Spleen (tissue), 11 donors: ENCODE measurements around the gene POLRMT. TPM values are rescaled to one million over a fixed set of nuclear protein-coding genes. Genes with fewer than 3 reads are reported as not detected.

Source experiments
- DNase-seq: peaks from one replicate; pipeline ENCODE4 v3.0.0-alpha.2; 2020
- H3K27ac ChIP-seq, 8 donors: fragments of 200-600 bp; sonication (generic) in 7 of 8; 1 replicate in 4 of 8; 2 replicates in 4 of 8; pipeline versions ENCODE4 v1.5.0 to v1.8.0; 2016 to 2021; ENCODE audit warnings: inconsistent platforms in 4 of 8, mild to moderate bottlenecking in 4 of 8, moderate library complexity in 1 of 8
- H3K27me3 ChIP-seq, 7 donors: fragments of 200-600 bp; sonication (generic) in 6 of 7; replicated peaks in 1 of 7; 1 replicate in 4 of 7; 2 replicates in 3 of 7; pipeline versions ENCODE4 v1.5.0 to v1.8.0; 2016 to 2021; ENCODE audit warnings: inconsistent platforms in 3 of 7, mild to moderate bottlenecking in 1 of 7
- H3K36me3 ChIP-seq, 6 donors: fragments of 200-600 bp; sonication (generic) in 5 of 6; 1 replicate in 4 of 6; 2 replicates in 2 of 6; pipeline versions ENCODE4 v1.5.0 to v1.8.0; 2016 to 2021; ENCODE audit warnings: inconsistent platforms in 2 of 6
- H3K4me1 ChIP-seq, 6 donors: fragments of 200-600 bp; sonication (generic) in 5 of 6; 1 replicate in 3 of 6; 2 replicates in 3 of 6; pipeline versions ENCODE4 v1.5.0 to v1.8.0; 2016 to 2021; ENCODE audit warnings: inconsistent platforms in 3 of 6
- H3K4me3 ChIP-seq, 8 donors: fragments of 200-600 bp; sonication (generic) in 7 of 8; 1 replicate in 4 of 8; 2 replicates in 4 of 8; pipeline versions ENCODE4 v1.5.0 to v1.8.0; 2016 to 2021; ENCODE audit warnings: inconsistent platforms in 4 of 8, mild to moderate bottlenecking in 4 of 8, moderate library complexity in 2 of 8
- H3K9me3 ChIP-seq, 8 donors: fragments of 200-600 bp; sonication (generic) in 7 of 8; 1 replicate in 4 of 8; 2 replicates in 4 of 8; pipeline versions ENCODE4 v1.5.0 to v1.8.0; 2016 to 2021; ENCODE audit warnings: inconsistent platforms in 4 of 8
- CTCF ChIP-seq, 11 experiments: fragments of 200-600 bp in 7 of 11; fragments of 450-650 bp in 4 of 11; sonication (generic) in 4 of 11; IDR thresholded peaks in 8 of 11; conservative IDR thresholded peaks in 3 of 11; 1 replicate in 7 of 11; 2 replicates in 4 of 11; pipeline versions ENCODE4 v1.4.0 to v1.8.0; 2016 to 2021; ENCODE audit warnings: antibody characterized with exemption in 11 of 11, inconsistent platforms in 4 of 11, mild to moderate bottlenecking in 1 of 11
- POLR2A ChIP-seq, 3 donors: fragments of 450-650 bp; IDR thresholded peaks; one replicate each; pipeline ENCODE4 v1.5.1; 2017; ENCODE audit warnings: antibody characterized with exemption in 3 of 3, mild to moderate bottlenecking in 1 of 3
- POLR2AphosphoS5 ChIP-seq, 3 donors: sonication (generic); formaldehyde crosslinking; IDR thresholded peaks; one replicate each; pipeline ENCODE4 v1.5.1; 2017; ENCODE audit warnings: antibody characterized with exemption in 3 of 3
- WGBS, 5 donors: extraction: QIAGEN DNeasy Blood & Tissue Kit in 3 of 5; methylation state at CpG; one replicate each; pipeline versions ENCODE4 v1.1.5 to v1.1.7; 2013 to 2018; 5-methylcytosine and 5-hydroxymethylcytosine counted together
- intact Hi-C: fragments of 100-400 bp; cut with DNase I; formaldehyde crosslinking; loops from one replicate; pipeline ENCODE4 v1.15.0; 2023; ENCODE audit warnings: low total_unique reads
- polyA plus RNA-seq, 3 donors: library from polyadenylated mRNA; stranded (reverse); fragments of 200-250 nt; gene quantifications; one replicate each; pipeline ENCODE4 v1.2.1, GENCODE V29; 2013
- total RNA-seq, 7 donors: library from RNA; depleted of rRNA in 3 of 7; stranded (reverse); fragments of >200 nt in 3 of 7; fragmentation: NEBNext Ultra II Directional in 4 of 7; extraction: Animal tissue kit (Norgen Biotek cat#: 25700) in 4 of 7; gene quantifications; one replicate each; pipeline versions ENCODE4 v1.1.0 to v1.2.1, GENCODE V29; 2016 to 2021
- donor health status: healthy with polysubstance abuse.
- donor health status: DM: no; HTN: no; CAD: no; lungs with moderate emphysema.
- donor health status: DM: no; HTN: no; CAD: no.
- donor health status: Bipolar disorder and iron deficiency.
- donor health status: healthy.
- donor health status: DM: no; HTN: no; CAD: no.
- donor health status: DM: yes; HTN: yes; CAD: no.

POLRMT gene
- total and polyA plus RNA-seq, 10 donors, result 28.6 to 105 (median 50.9) TPM

- DNase-seq, result peak; percentile 89
- TF ChIP-seq CTCF (IDR thresholded peaks at IDR 0.05 in 8 of 11, conservative IDR thresholded peaks at IDR 0.05 in 3 of 11), result peak; percentile 77 to 94 (median 89)
- TF ChIP-seq POLR2A (IDR thresholded peaks at IDR 0.05), result no peak
- TF ChIP-seq POLR2AphosphoS5 (IDR thresholded peaks at IDR 0.05), result peak; percentile 64 to 82 (median 66)
- Histone ChIP-seq H3K4me3 (no peak overlapping the region), H3K27me3 (peaks cover 0 to 59% (median 26%) of the 10 kb centered on the region in 7 donors), H3K9me3 (no peaks in the 10 kb centered on the region), H3K36me3 (peaks cover 6 to 45% (median 42%) of the 10 kb centered on the region in 6 donors), H3K27ac (no peak overlapping the region), H3K4me1 (peaks cover 15 to 35% (median 27%) of the 10 kb centered on the region in 6 donors)
- intact Hi-C loops, result loop anchor here (10.0 kb wide), 1 partner anchor 150 kb away; no protein-coding TSS in a partner anchor
- 34 to 54% (median 39%) methylated on average over 21 to 38 of the region's 38 CpGs for WGBS, 5 donors
Observed at GRCh38 chr19:584240-585001, 48.9 kb downstream of the POLRMT start.

GRCh38 chr19:583968-584239 lies 49.4 kb downstream of the POLRMT start:
- no peak for DNase-seq
- Histone ChIP-seq H3K4me1 (peaks cover 11 to 35% (median 22%) of the 10 kb centered on the region in 6 donors), H3K4me3 (no peak overlapping the region), H3K27me3 (peaks cover 0 to 54% (median 21%) of the 10 kb centered on the region in 7 donors), H3K36me3 (peaks cover 6 to 50% (median 44%) of the 10 kb centered on the region in 6 donors), H3K9me3 (no peaks in the 10 kb centered on the region), H3K27ac (no peak overlapping the region)
- WGBS, 5 donors, result 74 to 94% (median 86%) methylated on average over 5 of the region's 5 CpGs
- TF ChIP-seq POLR2A (IDR thresholded peaks at IDR 0.05) (no peak), CTCF (IDR thresholded peaks at IDR 0.05 in 8 of 11, conservative IDR thresholded peaks at IDR 0.05 in 3 of 11) (no peak), POLR2AphosphoS5 (IDR thresholded peaks at IDR 0.05) (no peak)
- intact Hi-C loops, result loop anchor here (10.0 kb wide), 1 partner anchor 151 kb away; no protein-coding TSS in a partner anchor

GRCh38 chr19:583198-583967 lies 50.0 kb downstream of the POLRMT start:
- Histone ChIP-seq H3K9me3 (no peaks in the 10 kb centered on the region), H3K27me3 (peaks cover 0 to 49% (median 15%) of the 10 kb centered on the region in 7 donors), H3K27ac (no peak overlapping the region), H3K4me3 (no peak overlapping the region), H3K36me3 (peaks cover 6 to 55% (median 45%) of the 10 kb centered on the region in 6 donors), H3K4me1 (peaks cover 10 to 35% (median 16%) of the 10 kb centered on the region in 6 donors)
- DNase-seq, result no peak
- WGBS, 5 donors, result 87 to 94% (median 90%) methylated on average over 16 to 27 of the region's 27 CpGs
- TF ChIP-seq CTCF (IDR thresholded peaks at IDR 0.05 in 8 of 11, conservative IDR thresholded peaks at IDR 0.05 in 3 of 11) (no peak), POLR2AphosphoS5 (IDR thresholded peaks at IDR 0.05) (peak in 1 of 3 donors; percentile 25)
- intact Hi-C loops, result loop anchor here (10.0 kb wide), 1 partner anchor 151 kb away; no protein-coding TSS in a partner anchor
